Inflammatory macrophage treated with lipopolysaccharide for 4 hours (primary cell): ENCODE results near the gene NUP210.

ENCODE experiments used
- DNase-seq: peaks from one replicate; pipeline ENCODE4 v3.0.0-alpha.2; 2020

The NUP210 gene

GRCh38 chr3:13346481-13347389 is 73.4 kb downstream of the NUP210 start:
- peak; percentile 56 for DNase-seq

GRCh38 chr3:13345772-13346171 is 74.3 kb downstream of the NUP210 start:
- DNase-seq = no peak

- DNase-seq = no peak
Observed at GRCh38 chr3:13345284-13345683, 74.8 kb downstream of the NUP210 start.

- DNase-seq = no peak
Observed at GRCh38 chr3:13344663-13345062, 75.5 kb downstream of the NUP210 start.

- no peak for DNase-seq
Observed at GRCh38 chr3:13343601-13344000, 76.5 kb downstream of the NUP210 start.

GRCh38 chr3:13341229-13341905 is 78.8 kb downstream of the NUP210 start:
- no peak for DNase-seq

- DNase-seq = no peak
Observed at GRCh38 chr3:13339833-13340232, 80.3 kb downstream of the NUP210 start.

GRCh38 chr3:13338996-13339395 is 81.1 kb downstream of the NUP210 start:
- DNase-seq = no peak

GRCh38 chr3:13338231-13338630 is 81.9 kb downstream of the NUP210 start:
- DNase-seq = no peak

GRCh38 chr3:13336592-13336991 is 83.5 kb downstream of the NUP210 start:
- no peak for DNase-seq

GRCh38 chr3:13335503-13335902 is 84.6 kb downstream of the NUP210 start:
- no peak for DNase-seq

GRCh38 chr3:13335059-13335458 is 85.1 kb downstream of the NUP210 start:
- no peak for DNase-seq

- DNase-seq = no peak
Observed at GRCh38 chr3:13333236-13333897, 86.8 kb downstream of the NUP210 start.

GRCh38 chr3:13332740-13333139 is 87.4 kb downstream of the NUP210 start:
- DNase-seq = no peak

- no peak for DNase-seq
Observed at GRCh38 chr3:13332158-13332557, 88.0 kb downstream of the NUP210 start.

GRCh38 chr3:13329746-13330145 is 90.4 kb downstream of the NUP210 start:
- no peak for DNase-seq

- no peak for DNase-seq
Observed at GRCh38 chr3:13325892-13326443, 94.2 kb downstream of the NUP210 start.

- DNase-seq = no peak
Observed at GRCh38 chr3:13324835-13325501, 95.2 kb downstream of the NUP210 start.

GRCh38 chr3:13323822-13324221 is 96.3 kb downstream of the NUP210 start:
- DNase-seq = no peak

- no peak for DNase-seq
Observed at GRCh38 chr3:13322324-13322723, 97.8 kb downstream of the NUP210 start.

- no peak for DNase-seq
Observed at GRCh38 chr3:13319564-13320220, 100.4 kb downstream of the NUP210 start.
